IPS-18c (cell line): ENCODE measurements around the gene PABPN1.
A peak's percentile ranks its signal among the peaks of the same experiment; 100 is the strongest.
"Not testable (repeated sequence)": the region's sequence is repeated elsewhere in the genome, so short reads cannot be mapped to it uniquely, and the experiment has no call there.

Experiments
- H3K4me3 ChIP-seq: 2 replicates; pipeline ENCODE4 v1.7.0; 2013; ENCODE audit warnings: low read depth, mild to moderate bottlenecking, low read length, moderate library complexity; ENCODE audit not compliant: insufficient read depth
- H3K9me3 ChIP-seq: one replicate; pipeline ENCODE4 v1.6.1; 2013; ENCODE audit warnings: mild to moderate bottlenecking, low read length, moderate library complexity; ENCODE audit not compliant: control insufficient read depth, insufficient read depth

The PABPN1 gene

GRCh38 chr14:23320584-23321571, at the start of gene PABPN1:
PABPN1 (plus strand) TSS chr14:23321457; CDS start chr14:23321470, 13 bp downstream.
- H3K9me3 ChIP-seq, result no peaks in the 10 kb centered on the region
- H3K4me3 ChIP-seq, result peak within 1 kb of the TSS; percentile 94

- Histone ChIP-seq H3K9me3 (no peaks in the 10 kb centered on the region), H3K4me3 (no peak overlapping the region)
Measured at GRCh38 chr14:23275412-23275811, 45.8 kb upstream of the PABPN1 start.

GRCh38 chr14:23277189-23277588, 44.1 kb upstream of the PABPN1 start:
- H3K4me3 ChIP-seq, result no peak overlapping the region
- no peaks in the 10 kb centered on the region for H3K9me3 ChIP-seq

GRCh38 chr14:23277928-23278327, 43.3 kb upstream of the PABPN1 start:
- not testable (repeated sequence) for H3K4me3 ChIP-seq, H3K9me3 ChIP-seq

- no peak overlapping the region for H3K4me3 ChIP-seq
- no peaks in the 10 kb centered on the region for H3K9me3 ChIP-seq
Measured at GRCh38 chr14:23281247-23281646, 40.0 kb upstream of the PABPN1 start.

GRCh38 chr14:23284654-23285529, 36.4 kb upstream of the PABPN1 start:
- H3K4me3 ChIP-seq, result peak overlapping the region; percentile 89
- no peaks in the 10 kb centered on the region for H3K9me3 ChIP-seq

GRCh38 chr14:23285530-23286019, 35.7 kb upstream of the PABPN1 start:
- H3K9me3 ChIP-seq, result no peaks in the 10 kb centered on the region
- peak overlapping the region; percentile 89 for H3K4me3 ChIP-seq

- Histone ChIP-seq H3K4me3 (peak within 1 kb of the TSS; percentile 89), H3K9me3 (no peaks in the 10 kb centered on the region)
Measured at GRCh38 chr14:23286020-23286901, 35.0 kb upstream of the PABPN1 start, which contains the start of gene HOMEZ. HOMEZ (minus strand) TSS chr14:23286132; CDS start chr14:23285952, 180 bp downstream.

GRCh38 chr14:23286902-23287479, 34.3 kb upstream of the PABPN1 start:
- H3K4me3 ChIP-seq, result peak overlapping the region; percentile 89
- H3K9me3 ChIP-seq, result no peaks in the 10 kb centered on the region

GRCh38 chr14:23294734-23295561, 26.3 kb upstream of the PABPN1 start:
- peaks cover 2% of the 10 kb centered on the region for H3K9me3 ChIP-seq
- no peak overlapping the region for H3K4me3 ChIP-seq

- no peak overlapping the region for H3K4me3 ChIP-seq
- H3K9me3 ChIP-seq, result peaks cover 2% of the 10 kb centered on the region
Measured at GRCh38 chr14:23296012-23296777, 25.1 kb upstream of the PABPN1 start.

- no peak overlapping the region for H3K4me3 ChIP-seq
- peaks cover 2% of the 10 kb centered on the region for H3K9me3 ChIP-seq
Measured at GRCh38 chr14:23297096-23297495, 24.2 kb upstream of the PABPN1 start.

- peaks cover 2% of the 10 kb centered on the region for H3K9me3 ChIP-seq
- H3K4me3 ChIP-seq, result no peak overlapping the region
Measured at GRCh38 chr14:23297611-23298277, 23.5 kb upstream of the PABPN1 start.

- Histone ChIP-seq H3K4me3 (no peak overlapping the region), H3K9me3 (peaks cover 2% of the 10 kb centered on the region)
Measured at GRCh38 chr14:23299211-23299957, 21.9 kb upstream of the PABPN1 start.
